Measurements from ENCODE around the gene RBM7.

Gene RBM7

DNA sequence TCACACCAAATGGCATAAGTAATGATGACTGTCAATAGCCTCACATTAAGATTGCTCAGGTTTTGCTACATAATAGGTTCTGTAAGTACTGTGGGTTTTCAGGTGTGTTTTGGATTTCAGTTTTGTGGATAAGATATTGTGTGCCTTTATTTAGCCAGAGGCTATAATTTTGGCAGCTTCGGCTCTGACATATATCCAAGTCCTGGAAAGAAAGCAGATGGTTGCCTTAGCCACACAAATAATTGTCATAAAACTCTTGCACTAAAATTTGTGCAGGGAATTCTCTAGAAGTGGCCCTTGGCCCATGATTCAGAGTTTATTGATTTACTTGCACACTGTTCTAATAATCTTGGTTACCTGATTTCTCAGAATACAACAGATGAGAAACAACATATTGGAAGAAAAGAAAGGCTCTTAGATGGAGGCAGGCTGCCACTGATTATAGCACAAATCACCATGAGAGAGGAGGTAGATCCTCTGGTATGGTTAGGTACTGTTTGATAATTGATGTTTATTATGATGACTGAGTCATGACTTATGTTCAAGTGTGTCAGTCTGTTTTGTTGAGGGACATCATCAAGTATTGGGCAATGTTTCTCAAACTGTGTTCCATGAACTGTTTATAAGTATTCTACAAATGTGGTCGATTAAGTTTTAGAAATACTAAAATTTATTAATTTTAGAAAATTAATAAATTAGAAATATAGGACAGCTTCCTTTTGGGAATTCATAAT is 48.5 kb downstream of the RBM7 start:
- DNase-seq (ENCODE audit: low read depth) = no peak

DNA sequence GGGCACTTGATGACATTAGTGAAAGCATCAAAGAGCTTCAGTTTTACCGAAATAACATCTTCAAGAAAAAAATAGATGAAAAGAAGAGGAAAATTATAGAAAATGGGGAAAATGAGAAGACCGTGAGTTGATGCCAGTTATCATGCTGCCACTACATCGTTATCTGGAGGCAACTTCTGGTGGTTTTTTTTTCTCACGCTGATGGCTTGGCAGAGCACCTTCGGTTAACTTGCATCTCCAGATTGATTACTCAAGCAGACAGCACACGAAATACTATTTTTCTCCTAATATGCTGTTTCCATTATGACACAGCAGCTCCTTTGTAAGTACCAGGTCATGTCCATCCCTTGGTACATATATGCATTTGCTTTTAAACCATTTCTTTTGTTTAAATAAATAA is 49.4 kb downstream of the RBM7 start:
- no peak for DNase-seq (ENCODE audit: low read depth)

DNA sequence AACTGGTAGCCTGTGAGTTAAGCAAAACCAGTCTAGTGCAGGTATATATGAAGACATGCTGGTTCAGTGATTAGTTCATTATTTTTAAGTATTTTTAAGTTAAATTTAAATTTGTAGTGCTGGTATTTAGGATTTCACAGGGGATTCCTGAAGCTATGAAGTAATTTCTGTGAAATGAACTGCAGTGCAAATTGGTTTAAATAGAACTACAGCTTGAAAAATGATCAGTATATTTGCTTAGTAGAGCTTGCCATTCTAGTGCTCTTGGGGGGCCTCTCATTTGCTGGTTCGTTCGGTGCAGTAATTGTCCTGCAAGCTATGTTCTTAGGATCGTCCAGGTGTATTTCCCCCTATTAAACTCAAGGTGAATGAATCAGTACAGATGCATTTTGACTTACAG is 51.9 kb downstream of the RBM7 start:
- no peak for DNase-seq (ENCODE audit: low read depth)
